Measurements from ENCODE around the gene CCDC154. TPM values are rescaled to one million over a fixed set of nuclear protein-coding genes. Genes with fewer than 3 reads are reported as not detected.

The CCDC154 gene
- total and polyA plus RNA-seq, 2 donors (not counting 1 experiment from before 2014, with no cell fraction given): 12.4 to 22.9 TPM

DNA sequence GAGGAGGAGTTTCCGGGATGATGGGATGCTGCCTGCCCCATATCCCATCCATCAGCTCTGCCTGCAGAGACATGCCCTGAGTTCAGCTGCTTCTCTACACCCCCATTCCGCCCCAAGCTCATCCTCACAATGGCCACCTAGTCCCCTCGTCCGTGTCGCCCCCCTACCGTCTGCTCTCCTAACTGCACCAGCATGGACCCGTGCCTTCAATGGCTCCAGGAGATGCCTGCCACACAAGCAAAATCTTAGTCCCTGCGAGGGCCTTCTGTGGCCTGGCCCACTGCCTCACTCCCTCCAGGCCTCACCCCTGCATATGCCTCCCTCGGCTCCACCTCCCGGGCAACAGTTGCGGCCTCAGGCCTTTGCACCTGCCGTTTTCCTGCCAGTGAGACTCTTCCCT is 47.0 kb upstream of the CCDC154 start:
- H3K4me3 ChIP-seq (ENCODE audit: control extremely low read depth in 1 of 5, extremely low read depth in 1 of 5, insufficient read depth in 1 of 5, low read depth in 2 of 5, low read length in 4 of 5): no peak overlapping the region
- no peak overlapping the region for H3K9ac ChIP-seq (ENCODE audit: low read length)
- peak overlapping the region; percentile 71 for H3K27ac Mint-ChIP-seq
- peaks cover 41% of the 10 kb centered on the region for H3K79me2 ChIP-seq (ENCODE audit: control insufficient read depth, insufficient read depth, low read length)
- peak overlapping the region; percentile 13 for H3K4me3 Mint-ChIP-seq
- peaks cover 0 to 17% of the 10 kb centered on the region in 2 experiments for H3K36me3 ChIP-seq (replicated peaks in 1 of 2; ENCODE audit: control extremely low read depth in 1 of 2, control insufficient read depth in 1 of 2, extremely low read depth in 1 of 2, insufficient read depth in 2 of 2, low read length in 1 of 2)
- intact Hi-C loops (cut with micrococcal nuclease): loop anchor here (5.0 kb wide), 1 partner anchor 121 kb away; the partner anchor contains the start of genes CRAMP1 and IFT140
- H3K9me3 Mint-ChIP-seq (ENCODE audit: insufficient read depth): no peaks in the 10 kb centered on the region
- no peaks in the 10 kb centered on the region for H3K27me3 Mint-ChIP-seq
- ChIA-PET CTCF (interaction anchor here (1.4 kb wide), 1 partner anchor 33 kb away, joined by 4 read pairs; no protein-coding TSS in a partner anchor), POLR2A (no interaction called here)
- no peak for TF ChIP-seq EZH2 (IDR thresholded peaks at IDR 0.05; ENCODE audit: borderline replicate concordance, insufficient read depth, low read depth, low read length, poor library complexity, severe bottlenecking)
- TF ChIP-seq, protein P1, sequence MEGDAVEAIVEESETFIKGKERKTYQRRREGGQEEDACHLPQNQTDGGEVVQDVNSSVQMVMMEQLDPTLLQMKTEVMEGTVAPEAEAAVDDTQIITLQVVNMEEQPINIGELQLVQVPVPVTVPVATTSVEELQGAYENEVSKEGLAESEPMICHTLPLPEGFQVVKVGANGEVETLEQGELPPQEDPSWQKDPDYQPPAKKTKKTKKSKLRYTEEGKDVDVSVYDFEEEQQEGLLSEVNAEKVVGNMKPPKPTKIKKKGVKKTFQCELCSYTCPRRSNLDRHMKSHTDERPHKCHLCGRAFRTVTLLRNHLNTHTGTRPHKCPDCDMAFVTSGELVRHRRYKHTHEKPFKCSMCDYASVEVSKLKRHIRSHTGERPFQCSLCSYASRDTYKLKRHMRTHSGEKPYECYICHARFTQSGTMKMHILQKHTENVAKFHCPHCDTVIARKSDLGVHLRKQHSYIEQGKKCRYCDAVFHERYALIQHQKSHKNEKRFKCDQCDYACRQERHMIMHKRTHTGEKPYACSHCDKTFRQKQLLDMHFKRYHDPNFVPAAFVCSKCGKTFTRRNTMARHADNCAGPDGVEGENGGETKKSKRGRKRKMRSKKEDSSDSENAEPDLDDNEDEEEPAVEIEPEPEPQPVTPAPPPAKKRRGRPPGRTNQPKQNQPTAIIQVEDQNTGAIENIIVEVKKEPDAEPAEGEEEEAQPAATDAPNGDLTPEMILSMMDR (IDR thresholded peaks at IDR 0.05): no peak
- peaks cover 17 to 25% of the 10 kb centered on the region in 2 donors for H3K4me1 ChIP-seq (ENCODE audit: control insufficient read depth in 2 of 2, insufficient read depth in 2 of 2, low read length in 2 of 2)
- H3K4me1 Mint-ChIP-seq: peaks cover 17% of the 10 kb centered on the region
- no peak overlapping the region for H3K4me2 ChIP-seq (replicated peaks; ENCODE audit: low read depth, low read length, poor library complexity, severe bottlenecking)
- no peaks in the 10 kb centered on the region for H3K27me3 ChIP-seq (replicated peaks in 1 of 4; ENCODE audit: control extremely low read depth in 1 of 4, control insufficient read depth in 3 of 4, insufficient read depth in 4 of 4, low read length in 3 of 4)
- DNase-seq (no peak), ATAC-seq (ENCODE audit: low read depth) (no peak)
- WGBS (ENCODE audit: insufficient coverage): 97% methylated on average over 12 of the region's 12 CpGs
- H2AFZ ChIP-seq (ENCODE audit: insufficient read depth, low read depth, low read length, poor library complexity, severe bottlenecking): no peak overlapping the region
- no peaks in the 10 kb centered on the region for H3K9me3 ChIP-seq (ENCODE audit: control extremely low read depth in 1 of 3, control insufficient read depth in 2 of 3, insufficient read depth in 1 of 3, low read length in 2 of 3)
- peaks cover 25% of the 10 kb centered on the region for H4K20me1 ChIP-seq (ENCODE audit: control insufficient read depth, insufficient read depth, low read length, poor library complexity, severe bottlenecking)
- no peak overlapping the region for H3K27ac ChIP-seq (ENCODE audit: low read length in 2 of 2)

DNA sequence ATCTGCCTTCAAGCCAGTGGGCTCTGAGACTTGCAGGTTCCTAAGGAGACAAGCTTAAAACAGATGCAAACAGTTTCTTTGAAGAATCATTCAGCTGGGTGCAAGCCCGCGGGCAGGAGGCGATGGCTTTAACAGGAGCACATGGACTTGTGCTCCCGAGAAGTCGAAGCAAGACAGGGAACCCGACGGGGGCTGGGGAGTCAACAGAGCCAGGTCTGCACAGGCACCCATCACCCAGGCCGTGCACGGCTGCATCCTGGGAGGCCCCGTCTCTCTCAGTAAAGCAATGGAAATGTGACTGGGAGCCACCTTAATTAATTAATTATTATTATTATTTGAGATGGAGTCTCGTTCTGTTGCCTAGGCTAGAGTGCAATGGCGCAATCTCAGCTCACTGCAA is 44.7 kb upstream of the CCDC154 start:
- H3K4me3 ChIP-seq (ENCODE audit: control extremely low read depth in 1 of 5, extremely low read depth in 1 of 5, insufficient read depth in 1 of 5, low read depth in 2 of 5, low read length in 4 of 5): no peak overlapping the region
- H4K20me1 ChIP-seq (ENCODE audit: control insufficient read depth, insufficient read depth, low read length, poor library complexity, severe bottlenecking): peaks cover 5% of the 10 kb centered on the region
- no peaks in the 10 kb centered on the region for H3K27me3 ChIP-seq (replicated peaks in 1 of 4; ENCODE audit: control extremely low read depth in 1 of 4, control insufficient read depth in 3 of 4, insufficient read depth in 4 of 4, low read length in 3 of 4)
- Mint-ChIP-seq H3K27me3 (no peaks in the 10 kb centered on the region), H3K4me1 (peaks cover 12% of the 10 kb centered on the region), H3K9me3 (ENCODE audit: insufficient read depth) (no peaks in the 10 kb centered on the region), H3K4me3 (no peak overlapping the region), H3K27ac (no peak overlapping the region)
- H3K4me1 ChIP-seq (ENCODE audit: control insufficient read depth in 2 of 2, insufficient read depth in 2 of 2, low read length in 2 of 2): peaks cover 11 to 15% of the 10 kb centered on the region in 2 donors
- peak overlapping the region; percentile 10 for H2AFZ ChIP-seq (ENCODE audit: insufficient read depth, low read depth, low read length, poor library complexity, severe bottlenecking)
- CTCF ChIA-PET: no interaction called here
- H3K4me2 ChIP-seq (replicated peaks; ENCODE audit: low read depth, low read length, poor library complexity, severe bottlenecking): no peak overlapping the region
- ATAC-seq (ENCODE audit: low read depth) (no peak), DNase-seq (no peak)
- H3K36me3 ChIP-seq (replicated peaks in 1 of 2; ENCODE audit: control extremely low read depth in 1 of 2, control insufficient read depth in 1 of 2, extremely low read depth in 1 of 2, insufficient read depth in 2 of 2, low read length in 1 of 2): no peaks in the 10 kb centered on the region
- no peaks in the 10 kb centered on the region for H3K9me3 ChIP-seq (ENCODE audit: control extremely low read depth in 1 of 3, control insufficient read depth in 2 of 3, insufficient read depth in 1 of 3, low read length in 2 of 3)
- H3K9ac ChIP-seq (ENCODE audit: low read length): no peak overlapping the region
- no peak overlapping the region for H3K27ac ChIP-seq (ENCODE audit: low read length in 2 of 2)
- POLR2A ChIA-PET: no interaction called here
- TF ChIP-seq EZH2 (IDR thresholded peaks at IDR 0.05; ENCODE audit: borderline replicate concordance, insufficient read depth, low read depth, low read length, poor library complexity, severe bottlenecking): no peak
- TF ChIP-seq, protein P1 (IDR thresholded peaks at IDR 0.05): no peak
- intact Hi-C loops (cut with micrococcal nuclease): no loop called here
- H3K79me2 ChIP-seq (ENCODE audit: control insufficient read depth, insufficient read depth, low read length): peaks cover 20% of the 10 kb centered on the region
- 100% methylated on average over 8 of the region's 12 CpGs for WGBS (ENCODE audit: insufficient coverage)
